Skin epidermis (tissue), 12 donors: ENCODE data around the gene CDC42EP3.

Source experiments
- H3K27ac ChIP-seq, 21 experiments: fragments of 200-600 bp; sonication (generic) in 11 of 21; one replicate each; pipeline ENCODE4 v1.5.0; 2020; ENCODE audit warnings: mild to moderate bottlenecking in 3 of 21, inconsistent platforms in 2 of 21, moderate library complexity in 2 of 21
- H3K4me3 ChIP-seq, 7 experiments: fragments of 200-600 bp; sonication (generic) in 2 of 7; one replicate each; pipeline ENCODE4 v1.5.0; 2020; ENCODE audit warnings: inconsistent platforms in 2 of 7, mild to moderate bottlenecking in 2 of 7, moderate library complexity in 1 of 7

The CDC42EP3 gene

DNA sequence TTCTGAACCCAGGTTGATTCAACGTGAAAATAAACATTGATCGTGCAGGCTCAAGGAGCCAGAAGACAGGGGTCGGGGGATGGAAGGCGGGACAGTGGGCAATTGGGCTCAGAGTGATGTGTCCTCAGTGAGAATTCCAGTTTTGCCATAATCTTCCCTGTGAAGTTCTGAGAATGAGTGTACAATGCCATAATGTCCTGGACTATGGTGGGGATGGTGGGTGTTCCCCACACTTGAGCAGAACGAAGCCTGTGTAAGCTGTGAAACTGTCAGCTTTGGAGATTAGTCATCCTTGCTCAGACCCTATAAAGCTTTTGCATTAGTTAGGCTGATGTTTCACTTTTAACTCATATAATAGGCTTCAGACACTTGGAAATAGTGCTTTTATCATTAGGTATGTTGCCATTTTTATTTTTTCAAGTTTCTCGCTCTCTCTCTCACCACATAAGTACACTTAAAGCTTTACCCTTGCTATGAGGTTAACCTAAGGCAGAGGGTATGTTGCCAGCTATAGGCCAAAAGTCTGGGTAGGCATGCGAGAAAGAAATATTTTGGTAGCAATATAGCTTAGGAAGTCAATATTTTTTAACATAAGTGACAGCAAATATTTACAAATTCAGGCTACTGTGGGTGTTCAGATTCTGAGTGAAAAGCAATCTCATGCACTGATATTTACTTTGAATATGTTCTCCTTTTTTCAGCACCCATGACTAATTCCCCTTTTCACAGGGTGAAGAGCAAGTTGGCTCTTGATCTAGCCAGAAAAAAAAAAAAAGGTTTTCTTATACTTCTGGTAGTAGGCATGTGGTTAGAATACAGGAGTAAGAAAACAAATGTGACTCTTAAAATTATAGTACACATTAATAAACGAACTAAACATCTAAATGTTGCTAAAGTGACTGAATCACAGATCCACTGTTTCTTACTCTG is 47.2 kb downstream of the CDC42EP3 start:
- Histone ChIP-seq H3K4me3 (no peak overlapping the region), H3K27ac (peak overlapping the region in 14 of 21 experiments; percentile 7 to 87 (median 68))

DNA sequence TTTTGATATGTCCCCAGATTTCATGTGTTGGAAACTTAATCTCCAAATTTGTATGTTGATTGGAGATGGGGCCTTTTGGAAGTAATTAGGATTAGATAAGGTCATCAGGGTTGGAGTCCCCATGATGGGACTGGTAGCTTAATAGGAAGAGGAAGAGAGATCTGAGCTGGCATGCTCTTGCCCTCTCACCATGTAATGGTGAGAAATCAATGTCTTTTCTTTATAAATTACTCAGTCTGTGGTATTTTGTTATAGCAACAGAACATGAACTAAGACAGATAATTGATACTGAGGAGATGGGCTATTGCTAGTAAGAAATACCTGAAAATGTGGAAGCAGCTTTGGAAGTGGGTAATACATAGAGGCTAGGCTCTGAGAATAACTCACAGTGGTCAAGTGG is 48.0 kb downstream of the CDC42EP3 start:
- Histone ChIP-seq H3K27ac (peak overlapping the region in 10 of 21 experiments; percentile 28 to 87 (median 72)), H3K4me3 (no peak overlapping the region)

DNA sequence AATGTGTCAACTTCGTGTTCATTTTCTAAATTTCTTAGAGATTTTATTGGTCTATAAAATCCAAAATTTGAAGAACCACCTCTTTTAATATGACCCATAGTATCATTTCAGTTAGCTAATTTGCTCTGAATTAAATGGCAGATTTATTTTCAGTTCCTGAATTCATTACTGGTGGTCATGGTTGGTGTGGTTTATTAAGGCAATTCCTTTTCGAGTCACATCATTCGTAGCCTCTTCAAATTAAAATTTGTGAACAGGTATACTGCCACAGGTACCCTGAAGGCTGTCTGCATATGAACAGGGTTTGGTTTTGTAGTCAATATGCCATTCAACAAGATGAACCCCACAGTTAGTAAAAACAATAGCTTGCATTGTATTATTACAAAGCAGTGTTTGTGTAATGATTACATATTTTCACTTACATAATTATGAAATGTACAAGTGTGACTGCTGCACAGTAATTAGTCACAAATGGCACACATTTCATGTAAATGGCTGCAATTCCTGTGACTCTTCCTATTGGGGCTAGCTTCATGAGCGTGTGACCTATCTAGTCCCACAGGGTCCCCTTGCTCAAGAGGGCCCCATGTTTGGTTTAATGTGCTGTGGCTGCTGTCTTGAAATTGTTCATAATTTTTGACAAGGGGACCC is 48.9 kb downstream of the CDC42EP3 start:
- Histone ChIP-seq H3K27ac (peak overlapping the region in 5 of 21 experiments; percentile 33 to 87 (median 73)), H3K4me3 (no peak overlapping the region)

DNA sequence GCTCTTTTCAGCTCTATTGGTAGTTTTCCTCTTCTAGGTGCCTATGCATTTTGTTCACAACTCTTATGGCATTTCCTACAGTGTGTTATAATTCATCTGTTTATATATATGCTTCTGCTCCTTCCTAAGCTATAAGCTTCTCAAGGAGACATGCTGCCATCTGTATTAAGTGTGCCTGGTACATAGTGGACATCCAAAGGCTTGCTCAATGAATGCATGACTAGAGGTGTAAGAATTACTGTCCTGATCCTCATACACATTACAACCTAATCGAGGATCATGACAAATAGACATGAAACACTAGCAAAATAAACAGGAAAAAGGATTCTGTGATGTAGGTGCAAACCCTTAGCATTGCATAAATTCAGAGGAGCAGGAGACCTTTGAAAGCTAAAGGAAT is 50.2 kb downstream of the CDC42EP3 start:
- no peak overlapping the region for H3K4me3 ChIP-seq

DNA sequence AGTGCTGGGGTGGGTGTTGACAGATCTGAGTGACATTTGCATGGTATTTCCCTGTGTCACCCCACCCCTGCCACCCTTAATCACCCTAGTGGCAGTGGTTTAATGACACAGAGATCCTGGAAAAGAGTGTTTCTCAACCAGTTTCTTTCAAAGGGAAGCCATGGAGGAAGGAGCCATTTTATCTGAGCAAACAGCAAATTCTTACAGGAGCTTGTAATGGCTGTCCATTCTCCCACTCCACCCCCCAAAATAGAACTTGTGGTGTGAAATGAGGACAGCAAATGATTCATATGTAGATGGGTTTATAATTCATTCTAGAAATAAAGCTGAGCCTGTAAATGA is 51.5 kb downstream of the CDC42EP3 start:
- Histone ChIP-seq H3K27ac (peak overlapping the region in 5 of 21 experiments; percentile 13 to 66 (median 44)), H3K4me3 (no peak overlapping the region)

More for the DNA sequence above, 50.2 kb downstream of the CDC42EP3 start:
- no peak overlapping the region for H3K27ac ChIP-seq

DNA sequence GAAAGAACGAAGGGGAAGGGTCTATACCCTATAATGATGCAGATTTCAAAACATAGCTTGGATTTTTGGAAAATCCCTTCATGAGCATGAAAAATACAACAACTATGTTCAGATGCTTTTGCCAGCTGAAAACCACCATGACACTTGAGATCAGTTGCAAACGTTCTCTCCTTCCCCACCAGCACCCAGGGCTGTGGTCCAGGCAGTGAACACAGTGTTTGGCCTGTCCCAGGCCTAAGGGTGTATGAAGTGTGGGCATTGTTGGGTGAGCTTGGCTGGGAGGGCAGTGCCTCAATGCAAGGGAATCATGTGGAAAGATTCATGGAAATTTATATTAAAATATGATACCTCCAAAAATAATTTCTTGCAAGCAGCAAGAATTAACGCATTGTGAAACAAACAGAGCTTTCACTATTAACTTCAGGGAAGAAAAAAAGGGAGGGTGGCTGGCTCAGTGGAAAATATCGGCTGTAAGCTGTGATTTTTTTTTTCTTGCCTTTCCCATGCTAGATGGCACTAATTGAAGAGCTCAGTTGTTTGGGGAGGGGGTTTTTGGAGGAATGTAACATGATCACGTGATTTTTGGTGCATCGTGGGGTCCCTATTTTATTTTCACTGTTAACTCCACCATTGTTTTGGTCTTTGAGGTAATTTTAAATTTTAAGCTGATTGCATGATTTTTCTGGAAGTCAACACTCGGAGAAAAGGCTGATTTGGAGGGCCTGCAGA is 52.0 kb downstream of the CDC42EP3 start:
- Histone ChIP-seq H3K27ac (peak overlapping the region in 5 of 21 experiments; percentile 13 to 66 (median 44)), H3K4me3 (no peak overlapping the region)

DNA sequence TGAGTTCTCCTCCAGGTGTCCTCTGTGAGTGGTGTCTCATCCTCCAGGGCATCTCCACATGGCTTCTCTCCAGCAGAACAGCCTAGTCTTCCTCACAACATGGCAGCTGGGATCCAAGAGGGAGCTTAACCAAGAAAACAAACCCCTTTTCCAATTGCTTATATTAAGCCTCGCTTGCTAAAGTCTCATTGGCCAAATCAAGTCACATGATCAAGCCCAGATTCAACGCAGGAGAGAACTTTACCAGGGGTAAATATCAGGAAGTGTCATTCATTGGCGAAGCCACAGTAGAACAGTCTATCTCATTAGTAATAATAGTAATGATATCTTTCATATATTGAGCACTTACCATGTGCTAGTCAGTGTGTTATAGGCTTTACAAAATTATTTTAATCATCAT is 53.1 kb downstream of the CDC42EP3 start:
- Histone ChIP-seq H3K27ac (peak overlapping the region in 3 of 21 experiments; percentile 17 to 50 (median 27)), H3K4me3 (no peak overlapping the region)

DNA sequence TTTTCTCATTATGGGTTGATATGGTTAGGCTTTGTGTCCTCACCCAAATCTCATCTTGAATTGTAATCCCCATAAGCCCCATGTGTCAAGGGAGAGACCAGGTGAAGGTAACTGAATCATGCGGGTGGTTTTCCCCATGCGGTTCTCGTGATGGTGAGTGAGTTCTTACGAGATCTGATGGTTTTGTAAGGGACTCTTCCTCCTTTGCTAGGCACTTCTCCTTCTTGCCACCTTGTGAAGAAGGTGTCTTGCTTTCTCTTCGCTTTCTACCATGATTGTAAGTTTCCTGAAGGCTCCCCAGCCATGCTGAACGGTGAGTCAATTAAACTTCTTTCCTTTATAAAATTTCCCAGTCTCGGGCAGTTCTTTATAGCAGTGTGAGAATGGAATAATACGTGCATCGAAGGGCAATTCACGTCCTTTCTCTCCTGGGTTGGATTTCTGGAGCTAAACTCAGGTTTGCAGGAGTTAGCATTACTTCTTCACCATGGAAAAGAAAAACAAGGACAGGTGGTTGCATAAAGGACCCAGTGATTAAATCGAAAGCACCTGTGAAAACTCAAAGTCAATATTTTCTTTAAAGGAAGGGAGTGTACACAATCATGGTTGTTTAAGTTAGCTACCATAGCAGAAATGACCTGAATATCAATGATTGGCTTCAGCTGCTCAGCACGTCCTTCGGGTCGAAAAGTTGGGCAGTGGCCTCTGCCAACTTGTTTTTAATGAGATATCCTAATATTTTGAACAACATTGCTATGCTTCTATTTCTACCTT is 54.1 kb downstream of the CDC42EP3 start:
- peak overlapping the region in 9 of 21 experiments; percentile 14 to 88 (median 72) for H3K27ac ChIP-seq
- no peak overlapping the region for H3K4me3 ChIP-seq

DNA sequence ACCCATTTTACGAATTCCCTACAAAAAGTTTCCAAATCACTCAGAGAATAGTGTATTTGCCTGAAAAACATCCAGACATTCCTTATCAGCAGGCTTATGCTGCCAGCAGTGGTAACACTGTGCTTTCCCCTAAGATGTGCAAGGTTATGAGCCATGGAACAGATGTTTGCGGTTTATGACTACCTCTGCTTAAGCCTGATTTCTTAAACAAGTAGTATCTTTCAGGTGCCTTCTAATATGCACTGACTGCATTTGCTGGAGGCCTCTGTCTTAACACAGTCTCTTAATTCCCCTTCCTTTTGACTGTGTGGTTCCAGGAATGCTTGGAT is 54.8 kb downstream of the CDC42EP3 start:
- H3K27ac ChIP-seq: peak overlapping the region in 11 of 21 experiments; percentile 14 to 88 (median 70)
- no peak overlapping the region for H3K4me3 ChIP-seq

DNA sequence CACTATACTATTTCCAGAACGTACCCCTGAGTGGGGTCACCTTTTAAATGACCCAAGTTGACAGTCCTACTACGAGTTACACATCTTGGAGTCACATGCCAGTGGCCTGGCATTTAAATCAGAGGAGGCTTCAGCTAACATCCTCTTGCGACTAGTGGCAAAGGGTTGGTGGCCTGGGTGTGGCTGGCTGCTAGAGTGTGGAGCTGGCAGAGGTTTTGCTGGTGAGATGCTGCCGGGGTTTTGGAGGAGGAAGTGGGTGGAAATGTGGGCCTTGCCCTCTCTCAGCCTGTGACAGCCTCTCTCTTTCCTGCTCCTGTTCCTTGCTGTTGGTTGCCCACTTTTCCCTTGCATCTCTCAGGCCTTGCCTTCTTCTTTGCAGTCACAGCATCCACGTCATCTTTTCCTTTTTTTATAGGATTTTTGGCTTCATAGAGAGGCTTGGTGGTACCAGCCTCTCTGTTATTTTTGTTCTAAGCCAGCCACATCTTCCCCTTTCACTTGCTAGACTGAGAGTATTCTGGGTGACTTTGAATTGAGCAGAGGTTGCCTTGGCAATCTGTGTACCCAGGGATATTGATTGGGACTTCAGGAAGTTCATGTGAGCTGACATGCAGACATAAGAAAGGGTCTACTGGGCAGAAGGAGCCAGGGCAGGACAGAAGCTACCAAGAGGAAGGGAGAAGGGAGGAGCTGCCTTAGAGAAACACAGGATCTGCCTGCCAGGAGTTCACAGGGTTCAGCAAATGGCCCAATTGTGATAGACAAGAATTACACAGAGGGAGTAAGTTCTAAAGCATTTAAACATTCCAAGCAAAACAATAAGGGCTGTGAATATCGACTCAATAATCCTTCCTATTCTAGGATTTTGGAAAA is 55.4 kb downstream of the CDC42EP3 start:
- Histone ChIP-seq H3K27ac (peak overlapping the region in 15 of 21 experiments; percentile 14 to 88 (median 56)), H3K4me3 (no peak overlapping the region)

DNA sequence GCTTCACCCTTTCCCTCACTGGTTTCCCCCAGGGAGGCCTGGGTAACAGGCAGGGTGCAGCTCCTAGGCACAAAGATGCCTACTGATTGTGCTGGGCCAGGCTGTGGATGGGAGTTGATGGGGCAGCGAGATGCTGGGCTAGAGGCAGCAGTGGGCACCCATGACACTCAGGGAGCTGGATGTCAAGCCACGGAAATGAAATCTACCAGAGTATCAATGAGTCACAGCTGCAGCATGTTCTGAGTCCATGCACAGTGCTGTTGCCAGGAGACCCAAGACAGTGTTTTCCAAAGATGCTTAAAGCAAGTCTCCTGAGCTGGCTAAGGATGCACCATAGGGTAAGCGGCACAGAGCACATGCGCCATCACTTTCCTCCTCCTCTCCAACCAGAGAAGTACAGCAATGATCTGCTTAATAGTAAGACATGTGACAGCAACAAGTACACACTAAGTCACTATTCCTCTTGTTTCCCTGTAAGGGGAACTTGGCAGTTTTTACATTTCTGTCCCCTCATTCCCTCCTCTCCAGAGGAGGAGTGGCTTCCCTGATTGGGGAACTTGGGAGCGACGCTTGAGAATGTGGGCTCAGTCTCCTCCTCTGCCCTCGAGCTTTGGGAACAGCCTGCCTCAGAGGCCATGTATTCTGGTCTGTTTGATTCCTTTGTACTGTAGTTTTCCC is 57.2 kb downstream of the CDC42EP3 start:
- Histone ChIP-seq H3K27ac (peak overlapping the region in 5 of 21 experiments; percentile 16 to 88 (median 42)), H3K4me3 (no peak overlapping the region)

DNA sequence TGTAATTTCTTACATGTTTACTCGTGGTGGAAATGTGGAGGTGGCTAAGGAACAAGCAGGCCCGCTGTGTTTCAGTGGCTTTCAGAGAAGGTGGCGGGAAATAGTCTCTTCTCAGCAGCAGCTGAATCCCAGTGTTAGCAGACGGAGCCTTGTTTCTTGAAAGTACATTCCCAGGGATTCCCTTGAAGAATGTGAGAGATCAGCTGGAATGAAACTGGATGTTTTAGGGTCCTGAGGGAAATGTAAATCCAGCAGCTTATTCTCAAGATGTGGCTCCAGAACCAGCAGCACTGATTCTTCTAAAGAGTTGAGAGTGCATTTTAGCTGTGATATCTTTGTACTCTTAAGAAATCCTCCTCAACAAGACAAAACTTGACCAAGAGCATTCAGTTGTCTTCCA is 59.1 kb downstream of the CDC42EP3 start:
- Histone ChIP-seq H3K4me3 (no peak overlapping the region), H3K27ac (peak overlapping the region in 2 of 21 experiments; percentile 9 to 30)

DNA sequence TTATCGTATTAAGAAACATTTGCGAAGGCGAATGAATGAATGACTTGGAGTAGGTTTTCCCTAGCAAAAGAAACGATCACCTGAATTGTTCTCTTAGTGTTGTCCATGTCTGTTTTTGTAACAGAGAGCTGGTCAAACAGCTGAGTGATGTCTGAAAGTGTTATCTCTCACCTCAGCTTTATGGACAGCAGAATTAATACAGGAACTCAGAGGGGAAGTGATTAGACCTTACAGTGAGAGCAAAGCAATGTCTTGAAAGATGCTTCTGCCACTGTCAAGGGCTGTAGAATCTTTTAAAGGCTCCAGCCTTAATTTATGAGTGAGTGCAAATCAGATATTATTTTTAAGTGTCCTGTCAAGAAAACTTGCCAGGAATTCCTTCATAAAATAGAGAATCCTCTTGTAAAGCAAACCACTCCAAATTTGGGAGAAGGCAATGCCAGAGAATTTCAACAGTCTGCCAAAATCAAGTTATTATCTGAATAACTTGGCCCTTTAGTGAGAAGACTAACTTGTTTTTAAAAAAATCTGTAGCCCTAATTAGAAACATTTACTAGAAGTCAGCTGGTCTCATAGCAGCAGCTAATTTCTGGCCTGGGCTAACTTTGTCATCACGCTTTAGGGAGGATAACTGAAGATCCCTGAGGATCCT is 60.7 kb downstream of the CDC42EP3 start:
- H3K27ac ChIP-seq: peak overlapping the region in 7 of 21 experiments; percentile 25 to 52 (median 40)
- no peak overlapping the region for H3K4me3 ChIP-seq

DNA sequence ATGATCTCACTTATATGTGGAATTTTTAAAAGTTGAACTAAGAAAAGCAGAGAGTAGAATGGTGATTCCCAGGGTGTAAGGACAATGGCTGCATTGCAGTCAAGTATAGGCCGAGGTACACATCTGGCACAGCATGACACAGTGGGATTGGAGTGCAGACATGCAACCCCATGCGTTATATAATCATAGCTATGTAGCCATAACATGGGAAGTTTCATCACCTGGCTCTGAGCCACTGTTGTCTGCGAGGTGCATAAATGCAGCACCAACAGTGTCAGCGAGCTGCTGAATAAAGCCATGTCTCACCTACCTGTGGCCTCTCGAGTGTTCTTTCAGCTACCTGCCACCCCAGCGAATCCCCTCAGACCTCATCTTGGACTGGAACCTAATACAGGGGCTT is 61.7 kb downstream of the CDC42EP3 start:
- Histone ChIP-seq H3K27ac (no peak overlapping the region), H3K4me3 (no peak overlapping the region)

DNA sequence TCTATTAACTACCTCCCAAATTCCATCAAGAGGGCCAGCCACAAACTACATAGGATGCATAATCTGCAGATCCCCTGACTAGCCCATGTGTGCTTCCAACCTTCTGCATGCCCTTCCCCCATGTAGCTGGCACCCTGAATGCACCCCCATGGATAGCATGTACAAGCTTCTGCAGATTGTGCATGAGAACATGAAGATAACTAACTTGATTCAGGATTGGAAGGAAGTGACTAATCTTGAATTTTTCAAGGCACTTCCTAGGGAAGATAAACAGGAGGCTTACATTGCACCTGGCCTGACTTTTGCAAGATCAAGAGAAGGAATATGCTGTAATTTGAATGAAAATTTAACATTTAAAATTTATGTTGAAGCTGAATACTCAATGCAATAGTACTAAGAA is 66.7 kb downstream of the CDC42EP3 start:
- Histone ChIP-seq H3K4me3 (no peak overlapping the region), H3K27ac (no peak overlapping the region)

DNA sequence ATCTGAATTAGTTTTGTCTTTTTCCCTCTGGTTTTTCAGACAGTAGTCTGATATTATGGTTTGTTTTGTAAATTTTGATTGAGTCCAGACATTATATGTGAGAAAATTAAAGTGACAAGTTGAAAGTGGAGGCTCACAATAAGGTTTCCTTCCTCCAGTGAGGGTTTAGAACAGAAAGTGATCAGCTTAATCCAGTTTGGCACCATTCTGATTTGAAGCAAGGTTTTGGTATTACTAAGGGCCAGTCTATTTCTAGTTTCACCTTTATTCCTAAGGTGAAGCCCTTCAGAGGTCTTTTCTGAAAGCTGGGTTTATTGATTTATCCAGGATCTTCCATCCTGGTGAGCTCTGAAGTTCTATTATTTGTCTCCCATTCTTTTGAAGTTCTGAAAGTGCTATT is 68.7 kb downstream of the CDC42EP3 start:
- H3K4me3 ChIP-seq: no peak overlapping the region
- H3K27ac ChIP-seq: no peak overlapping the region

DNA sequence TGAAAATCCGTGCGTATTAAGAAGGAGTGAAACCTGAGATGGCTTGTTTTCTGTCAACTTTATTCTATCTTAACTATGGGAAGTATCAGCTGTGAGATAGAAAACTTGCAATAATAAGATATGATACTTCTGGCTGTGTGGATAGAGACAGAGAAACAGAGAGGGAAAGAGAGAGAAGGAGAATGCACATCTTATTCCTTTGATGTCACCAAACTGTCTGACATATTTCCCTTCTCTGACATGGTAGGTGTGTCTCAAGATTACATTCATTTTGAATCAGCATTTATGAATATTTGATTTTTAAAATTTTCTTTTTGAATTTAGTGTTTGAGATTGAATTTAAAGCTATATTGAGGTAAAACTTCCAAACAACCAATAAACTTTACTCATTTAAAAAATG is 69.4 kb downstream of the CDC42EP3 start:
- Histone ChIP-seq H3K4me3 (peak overlapping the region in 2 of 7 experiments; percentile 7 to 13), H3K27ac (peak overlapping the region in 3 of 21 experiments; percentile 14 to 88 (median 43))
